Choroid plexus epithelial cell (primary cell): ENCODE measurements around the gene CSF1R.

Experiments
- DNase-seq: peaks from one replicate; pipeline ENCODE4 v3.0.0-alpha.2; 2010; ENCODE audit warnings: low read depth
- H3K4me3 ChIP-seq: 2 replicates; pipeline ENCODE4 v1.5.1; 2011; ENCODE audit warnings: low read depth, mild to moderate bottlenecking, control low read depth, low read length, moderate library complexity
- CTCF ChIP-seq: conservative IDR thresholded peaks from 2 replicates; pipeline ENCODE4 v1.5.1; 2011; ENCODE audit warnings: low read depth, mild to moderate bottlenecking, control low read depth, inconsistent platforms, low read length, moderate library complexity

CSF1R gene

DNA sequence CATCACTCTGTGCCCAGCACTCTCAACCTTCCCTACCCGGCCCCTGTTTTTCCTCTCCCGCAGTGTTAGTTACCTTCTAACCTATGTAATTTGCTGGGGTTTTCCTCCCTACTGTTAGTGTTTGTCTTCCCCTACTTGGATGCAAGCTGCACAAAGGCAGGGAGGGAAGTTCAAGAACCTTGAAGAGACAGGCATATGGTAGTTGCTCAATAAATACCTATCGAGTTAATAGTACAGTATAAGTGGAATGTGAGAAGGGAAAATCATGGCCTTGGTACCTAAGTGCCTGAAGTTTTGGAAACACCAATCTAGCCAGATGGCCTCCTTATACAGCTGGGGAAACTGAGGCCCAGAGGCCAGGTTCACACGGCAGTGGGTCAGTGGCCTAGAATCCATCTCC lies 45.1 kb upstream of the CSF1R start:
- DNase-seq = peak; percentile 65
- H3K4me3 ChIP-seq = no peak overlapping the region
- no peak for TF ChIP-seq CTCF

DNA sequence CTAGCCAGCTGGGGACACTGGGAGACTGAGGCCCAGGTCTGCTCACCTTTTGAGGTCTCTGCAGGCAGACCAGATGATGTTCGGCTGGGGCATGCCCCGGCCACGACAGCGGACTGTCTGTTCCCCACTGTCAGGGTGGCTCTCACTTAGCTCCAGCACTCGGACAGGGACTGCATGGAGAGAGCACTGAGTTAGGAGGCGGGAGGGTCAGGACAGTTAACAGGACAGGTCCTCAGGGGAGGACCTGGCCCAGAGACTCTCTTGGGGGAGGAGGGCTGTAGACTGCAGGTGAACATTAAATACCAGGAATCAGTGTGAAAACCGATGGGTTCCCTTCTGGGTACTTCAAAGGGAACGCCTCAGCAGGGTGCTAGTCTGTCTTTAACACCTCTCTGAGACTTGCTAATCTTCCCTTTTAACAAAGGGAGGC lies 44.2 kb upstream of the CSF1R start:
- no peak for TF ChIP-seq CTCF
- no peak overlapping the region for H3K4me3 ChIP-seq
- no peak for DNase-seq

DNA sequence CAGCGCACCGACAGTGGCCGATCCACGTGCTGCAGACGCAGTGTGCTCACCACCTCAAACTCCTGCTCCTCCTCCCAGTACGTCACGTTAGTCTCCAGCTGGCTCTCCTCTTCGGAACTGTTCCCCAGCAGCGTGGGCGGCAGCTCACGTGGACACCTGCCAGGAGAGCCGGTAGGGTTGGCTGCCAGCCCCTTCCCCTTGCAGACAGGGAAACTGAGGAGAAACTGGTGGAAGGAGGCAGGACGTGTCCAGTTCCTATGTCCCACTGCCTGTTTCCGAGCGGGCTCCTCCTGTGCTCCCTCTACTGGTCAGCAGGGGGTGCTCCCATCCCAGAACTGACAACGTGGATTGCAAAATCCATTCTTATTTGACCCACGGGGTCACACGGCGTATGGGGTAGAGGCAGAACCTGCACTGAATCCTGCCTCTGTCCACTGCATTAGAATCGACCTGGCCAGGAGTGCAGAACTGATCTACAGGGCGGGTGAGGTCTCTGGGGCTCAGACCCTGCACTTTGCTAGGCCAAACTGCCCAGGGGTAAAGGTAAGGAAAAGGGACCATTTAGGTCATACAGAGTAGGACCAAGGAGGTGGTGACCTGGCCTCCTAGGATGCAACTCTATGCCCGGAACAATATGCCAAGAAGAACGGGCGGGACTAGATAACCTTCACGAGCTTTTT lies 43.6 kb upstream of the CSF1R start:
- no peak overlapping the region for H3K4me3 ChIP-seq
- DNase-seq = peak; percentile 88
- peak; percentile 98 for TF ChIP-seq CTCF

- no peak overlapping the region for H3K4me3 ChIP-seq
- no peak for DNase-seq
- no peak for TF ChIP-seq CTCF
Measured at GRCh38 chr5:150129454-150129812, 43.1 kb upstream of the CSF1R start.

DNA sequence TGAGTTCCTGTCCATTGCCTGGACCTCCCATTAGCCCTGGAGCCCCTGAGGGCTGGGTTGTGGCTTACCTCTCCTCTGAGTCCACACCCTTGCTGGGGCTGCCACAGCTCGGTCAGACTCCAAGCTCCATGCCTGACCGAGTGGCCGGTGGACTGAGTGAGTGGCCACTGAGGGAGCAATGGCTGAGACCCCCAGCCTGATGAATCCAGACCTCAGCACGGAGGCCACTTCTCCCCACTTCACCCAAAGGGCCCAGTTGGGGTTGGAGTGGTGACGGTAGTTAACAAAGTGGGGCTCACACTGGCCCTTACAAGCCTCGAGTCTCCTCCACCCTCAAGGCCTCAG lies 40.5 kb upstream of the CSF1R start:
- DNase-seq = no peak
- no peak for TF ChIP-seq CTCF
- no peak overlapping the region for H3K4me3 ChIP-seq

DNA sequence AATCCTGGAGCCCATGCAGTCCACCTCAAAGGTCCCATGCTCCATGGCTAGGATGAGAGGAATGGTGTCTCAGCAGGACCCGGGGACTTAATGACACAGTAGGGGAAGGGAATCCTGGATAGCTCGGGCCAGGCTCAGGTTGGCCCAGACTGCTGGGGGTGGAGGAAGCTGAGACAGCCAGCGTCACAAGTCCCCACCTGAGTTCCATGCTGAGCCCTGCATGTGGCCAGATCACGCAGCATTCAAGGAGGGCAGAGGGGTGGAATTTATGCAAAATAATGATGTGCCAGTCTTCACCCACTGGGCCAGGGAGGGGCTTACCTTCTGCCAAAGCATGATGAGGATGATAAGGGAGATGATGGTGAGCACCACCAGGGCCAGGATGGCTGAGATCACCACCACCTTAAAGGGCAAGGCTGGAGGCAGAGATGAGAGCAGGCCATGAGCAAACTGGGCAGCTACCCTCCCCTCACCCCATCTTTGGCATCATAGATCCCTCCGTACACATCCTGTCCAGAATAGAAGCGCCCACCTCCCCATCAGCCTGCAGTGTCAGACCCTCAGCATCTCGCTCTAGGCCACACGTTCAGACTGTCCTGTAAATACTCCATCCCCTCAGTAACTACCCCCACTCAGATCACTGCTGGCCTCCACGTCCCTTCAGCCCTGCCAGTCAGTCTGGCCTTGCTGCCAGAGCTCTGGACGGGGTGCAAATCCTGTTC lies 40.0 kb upstream of the CSF1R start:
- no peak for DNase-seq
- no peak overlapping the region for H3K4me3 ChIP-seq
- no peak for TF ChIP-seq CTCF

DNA sequence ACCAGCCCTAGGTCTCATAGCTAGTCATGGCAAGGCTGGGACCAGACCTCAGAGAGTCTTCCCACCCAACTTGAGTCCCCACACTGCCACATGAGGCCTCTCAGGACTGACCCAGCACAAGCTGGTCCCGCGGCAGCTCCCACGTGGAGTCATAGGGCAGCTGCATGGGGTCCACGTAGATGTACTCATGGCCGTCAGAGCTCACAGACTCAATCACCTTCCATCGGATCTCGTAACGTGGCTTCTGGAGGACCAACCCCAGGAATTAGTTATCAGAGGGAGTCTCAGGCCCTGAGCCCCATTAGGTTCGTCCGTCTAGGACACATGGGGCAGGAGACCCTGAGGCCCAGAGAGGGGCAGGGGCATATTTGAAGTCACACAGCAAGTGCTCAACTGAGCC lies 39.0 kb upstream of the CSF1R start:
- no peak for TF ChIP-seq CTCF
- H3K4me3 ChIP-seq = no peak overlapping the region
- no peak for DNase-seq
